Stimulated activated CD4-positive, alpha-beta T cell treated with anti-CD3 and anti-CD28 coated beads, Interleukin-12 subunit alpha, Interleukin-12 subunit beta, amount 100 ng/mL, for 24 hours (primary cell): Measurements from ENCODE around the gene DOCK7.
"Not testable (repeated sequence)": the region's sequence is repeated elsewhere in the genome, so short reads cannot be mapped to it uniquely, and the experiment has no call there.

ENCODE experiments used
- DNase-seq, 2 experiments: peaks; one replicate each; pipeline ENCODE4 v3.0.0-alpha.2; 2020; ENCODE audit warnings: low read depth in 2 of 2

DOCK7 gene

DNA sequence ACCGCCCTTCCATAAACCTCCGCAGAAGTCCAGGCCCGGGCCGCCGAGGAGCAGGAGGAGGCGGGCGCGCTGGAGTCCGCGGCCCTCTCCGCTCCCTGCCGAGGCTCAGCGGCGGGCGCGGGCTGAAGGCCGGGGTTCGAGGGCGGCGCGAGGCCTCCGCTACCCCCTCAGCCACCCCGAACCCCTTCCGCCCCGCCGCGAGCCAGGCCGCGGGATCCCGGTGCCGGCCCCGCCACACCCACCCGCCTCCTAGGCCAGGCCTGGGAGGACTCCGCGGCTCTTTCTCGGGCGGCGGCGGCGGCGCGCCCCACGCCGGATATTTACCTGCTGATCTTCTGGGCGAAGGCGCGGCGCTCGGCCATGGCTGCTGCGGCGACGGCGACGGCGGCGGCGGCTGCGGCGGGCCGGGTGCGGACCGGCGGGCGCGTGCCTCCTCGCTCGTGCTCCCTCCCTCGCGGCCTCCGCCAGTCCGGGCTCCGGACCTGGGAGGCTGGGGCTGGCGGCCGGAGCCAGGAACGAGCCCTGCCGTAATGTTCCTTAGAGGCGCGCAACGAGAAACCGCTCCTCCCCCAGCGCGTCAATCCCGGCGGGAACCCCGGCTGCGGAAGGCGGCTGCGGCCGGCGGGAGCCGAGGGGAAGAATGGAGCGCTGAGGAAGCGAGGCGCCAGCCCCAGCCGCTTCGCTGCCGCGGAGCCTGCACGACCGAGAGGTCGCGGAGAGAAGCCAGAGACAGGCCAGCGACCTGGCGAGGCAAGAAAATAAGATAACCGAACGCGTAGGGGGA, at the start of gene DOCK7:
Gene DOCK7 (minus strand): TSS at position 484 of the 784 bp plus-strand sequence. CDS start 122 bp downstream, at position 362.
- DNase-seq, result peak in 1 of 2 experiments; percentile 50

- no peak for DNase-seq
These were observed 47.4 kb upstream of the DOCK7 start for GRCh38 chr1:62735491-62736171.

GRCh38 chr1:62732331-62732730, 44.1 kb upstream of the DOCK7 start:
- no peak for DNase-seq

DNA sequence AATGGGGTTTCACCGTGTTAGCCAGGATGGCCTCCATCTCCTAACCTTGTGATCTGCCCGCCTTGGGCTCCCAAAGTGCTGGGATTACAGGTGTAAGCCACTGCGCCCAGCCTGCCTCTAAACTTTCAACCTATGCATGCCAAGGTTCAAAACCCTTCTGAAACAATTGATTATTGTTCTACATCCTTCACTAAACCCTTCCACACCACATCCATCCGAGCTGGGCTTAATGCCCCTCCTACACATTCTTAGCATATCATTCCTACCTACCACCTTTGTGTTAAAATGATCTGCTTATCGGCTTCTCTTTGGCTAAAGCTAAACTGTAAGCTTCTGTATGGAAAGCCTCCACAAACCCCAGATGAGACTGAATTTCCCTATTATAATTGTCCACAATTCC, 40.8 kb upstream of the DOCK7 start:
- no peak for DNase-seq

DNA sequence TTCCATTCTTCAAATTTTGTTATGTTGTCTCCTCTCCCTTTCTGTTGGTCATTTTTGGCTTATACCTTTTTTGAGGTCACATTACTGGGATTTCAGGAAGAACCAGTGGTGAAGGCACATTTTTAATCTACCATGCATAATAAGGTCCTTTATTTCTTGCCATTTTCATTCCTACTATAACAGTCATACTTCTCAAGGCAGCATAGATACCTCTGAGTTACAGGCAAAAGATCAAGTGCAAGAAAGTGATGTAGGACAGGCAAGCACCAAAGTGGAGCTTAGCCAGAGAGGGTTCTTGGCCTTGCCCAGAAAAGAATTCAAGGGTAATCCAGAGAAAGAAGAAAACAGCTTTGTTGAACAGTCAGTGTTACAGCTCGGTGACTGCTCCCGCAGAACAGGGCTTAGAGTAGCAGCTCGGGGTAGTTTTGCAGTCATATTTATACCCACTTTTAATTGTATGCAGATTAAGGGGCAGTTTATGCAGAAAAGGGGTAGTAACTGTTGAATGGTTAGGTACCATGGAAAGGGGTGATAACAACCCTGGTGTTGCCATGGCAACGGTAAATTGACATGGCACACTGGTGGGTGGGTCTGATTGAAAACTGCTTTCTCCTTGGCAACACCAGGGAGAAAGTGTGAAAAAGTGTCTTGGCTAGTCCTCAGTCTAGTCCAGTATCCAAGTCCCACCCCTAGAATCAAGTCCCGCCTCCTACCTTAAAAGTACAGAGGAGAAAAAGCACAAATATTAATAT, 39.6 kb upstream of the DOCK7 start:
- no peak for DNase-seq

DNA sequence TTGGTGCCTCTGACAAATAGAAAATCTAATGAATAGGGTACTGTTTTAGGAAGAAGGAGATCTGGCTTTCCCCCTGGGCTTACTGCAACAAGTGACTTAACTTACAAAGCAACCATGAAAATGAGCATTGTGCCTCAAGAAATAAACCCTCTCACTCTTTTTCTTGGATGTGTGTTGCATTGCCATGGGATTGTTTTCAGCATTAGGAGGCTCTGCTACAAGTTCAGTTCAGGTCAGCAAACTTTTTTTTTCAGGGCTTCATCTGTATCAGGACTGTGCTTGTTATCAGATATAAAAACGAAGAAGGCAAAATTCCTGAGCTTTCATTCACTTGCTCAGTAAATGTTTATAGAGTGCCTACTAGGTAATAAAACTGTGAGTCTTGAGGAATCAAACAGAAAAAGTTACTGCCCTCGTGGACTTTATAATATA, 37.8 kb upstream of the DOCK7 start:
- DNase-seq, result no peak

GRCh38 chr1:62725255-62725654, 37.1 kb upstream of the DOCK7 start:
- no peak for DNase-seq

- DNase-seq, result no peak
These were observed 36.2 kb upstream of the DOCK7 start for GRCh38 chr1:62724430-62724829.

DNA sequence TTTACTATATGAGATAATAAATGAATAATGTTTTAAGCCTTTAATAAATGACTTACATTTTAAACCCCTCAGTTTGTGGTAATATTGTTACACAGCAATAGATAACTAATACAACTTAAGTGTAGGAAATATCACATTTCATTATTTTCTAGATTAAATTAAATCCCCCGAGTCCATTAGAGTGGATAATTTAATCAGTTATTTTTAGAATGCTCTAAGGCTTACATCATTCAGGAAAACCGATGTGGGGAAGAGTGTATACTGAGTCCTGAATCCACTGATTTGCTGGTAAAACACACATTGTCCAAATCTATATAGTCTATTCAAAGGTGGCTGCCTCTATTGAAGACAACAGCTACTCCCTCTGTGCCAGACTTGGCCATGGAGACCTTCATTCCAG, 35.7 kb upstream of the DOCK7 start:
- DNase-seq, result no peak

DNA sequence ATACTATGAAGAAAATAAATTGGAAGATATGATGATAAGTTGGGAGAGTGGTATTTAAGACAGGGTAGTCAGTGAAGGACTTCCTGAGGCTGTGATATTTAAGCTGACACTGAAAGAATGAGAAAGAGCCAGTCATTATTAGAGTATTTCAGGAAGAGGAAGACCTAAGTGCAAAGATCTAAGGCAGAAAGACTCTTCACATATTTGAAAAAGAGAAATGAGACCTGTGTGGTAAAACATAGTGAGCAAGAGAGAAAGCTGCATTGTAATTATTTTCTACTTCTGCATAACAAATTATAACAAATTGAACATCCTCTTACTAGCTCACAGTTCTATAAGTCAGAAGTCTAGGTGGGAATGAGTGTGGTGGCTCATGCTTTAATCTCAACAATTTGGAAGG, 34.6 kb upstream of the DOCK7 start:
- DNase-seq, result no peak

GRCh38 chr1:62720946-62721554, 32.9 kb upstream of the DOCK7 start:
- DNase-seq, result no peak

DNA sequence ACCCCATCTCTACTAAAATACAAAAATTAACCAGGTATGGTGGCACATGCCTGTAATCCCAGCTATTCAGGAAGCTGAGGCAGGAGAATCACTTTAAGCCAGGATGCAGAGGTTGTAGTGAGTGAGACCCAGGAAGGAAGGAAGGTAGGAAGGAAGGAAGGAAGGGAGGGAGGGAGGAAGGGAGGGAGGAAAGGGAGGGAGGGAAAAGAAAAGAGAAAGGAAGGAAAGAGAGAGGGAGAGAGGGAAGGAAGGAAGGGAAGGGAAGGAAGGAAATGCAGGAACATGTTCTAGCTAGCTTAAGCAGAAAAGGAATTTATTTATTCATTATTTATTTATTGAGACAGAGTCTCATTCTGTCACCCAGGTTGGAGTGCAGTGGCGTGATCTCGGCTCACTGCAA, 30.2 kb upstream of the DOCK7 start:
- not testable (repeated sequence) for DNase-seq

DNA sequence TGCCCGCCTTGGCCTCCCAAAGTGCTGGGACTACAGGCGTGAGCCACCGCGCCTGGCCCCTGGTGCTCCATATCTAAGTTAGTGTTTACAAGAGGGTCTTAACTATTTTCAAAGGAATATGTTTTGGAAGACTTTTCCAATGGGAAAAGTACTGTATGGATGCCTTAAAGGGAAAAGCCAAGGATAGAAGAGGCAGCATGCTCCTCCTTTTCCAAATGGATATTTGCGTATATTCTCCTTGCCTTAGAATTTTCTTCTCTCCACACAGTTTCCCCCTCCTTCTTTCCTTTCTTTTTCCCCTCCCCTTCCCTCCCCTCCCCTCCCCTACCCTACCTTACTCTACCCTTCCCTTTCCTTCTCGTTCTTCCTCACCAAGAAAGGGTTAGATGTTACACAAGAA, 29.3 kb upstream of the DOCK7 start:
- DNase-seq, result no peak

DNA sequence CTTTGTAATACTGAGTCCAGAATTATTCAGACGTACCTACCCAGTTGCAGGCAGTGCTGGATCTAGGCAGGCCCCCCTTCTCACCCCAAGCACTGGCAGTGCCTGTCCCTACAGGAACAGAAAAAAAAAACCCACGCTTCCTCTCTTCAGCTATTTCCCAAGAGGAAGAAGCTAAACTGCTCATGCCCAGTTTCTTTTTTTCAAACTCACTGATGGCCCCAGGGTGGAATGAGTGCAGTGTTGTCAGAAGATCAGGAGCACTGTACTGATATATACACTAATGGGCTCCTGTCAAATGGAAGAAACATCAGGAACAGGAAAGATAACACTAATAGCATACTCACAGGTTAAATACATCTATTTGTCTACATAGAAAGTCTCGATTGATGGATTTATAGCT, 28.2 kb upstream of the DOCK7 start:
- DNase-seq, result no peak

DNA sequence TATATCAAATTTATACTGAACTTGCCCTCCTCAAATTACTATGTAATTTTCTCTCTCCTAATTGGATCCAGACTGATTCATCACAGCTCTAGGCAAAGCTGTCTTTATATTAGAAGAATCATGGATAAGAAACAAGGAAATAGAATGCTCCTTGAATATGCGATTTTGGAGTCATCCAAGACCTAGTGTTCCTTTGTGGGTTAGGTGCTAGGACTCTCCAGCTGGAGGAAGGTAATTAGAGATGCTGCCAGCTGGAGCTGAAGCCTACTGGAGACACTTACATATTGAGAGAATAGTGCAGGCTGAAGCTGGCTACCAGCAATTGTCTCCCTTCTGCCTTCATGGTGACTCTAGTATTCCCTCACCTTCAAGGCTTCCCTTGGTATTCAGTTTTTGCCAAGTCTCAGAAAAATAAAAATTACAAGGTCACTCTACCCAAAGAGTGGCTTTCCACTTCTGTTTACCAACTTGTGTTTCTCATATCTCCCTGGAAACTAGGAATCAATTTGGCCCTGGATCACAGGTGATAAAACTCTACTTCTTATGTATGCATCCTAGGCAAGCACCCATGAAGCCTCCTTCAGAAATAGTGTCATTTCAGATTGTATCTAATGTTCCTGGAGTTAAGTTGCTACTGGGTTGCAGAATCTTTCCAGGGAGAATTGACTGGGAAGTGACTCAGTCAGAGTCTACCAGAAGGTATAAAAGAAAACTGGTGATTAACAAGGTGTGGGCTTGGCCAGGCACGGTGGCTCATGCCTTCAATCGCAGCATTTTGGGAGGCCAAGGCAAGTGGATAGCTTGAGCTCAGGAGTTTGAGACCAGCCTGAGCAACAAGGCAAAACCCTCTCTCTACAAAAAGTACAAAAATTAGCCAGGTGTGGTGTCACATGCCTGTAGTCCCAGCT, 24.4 kb upstream of the DOCK7 start:
- no peak for DNase-seq

DNA sequence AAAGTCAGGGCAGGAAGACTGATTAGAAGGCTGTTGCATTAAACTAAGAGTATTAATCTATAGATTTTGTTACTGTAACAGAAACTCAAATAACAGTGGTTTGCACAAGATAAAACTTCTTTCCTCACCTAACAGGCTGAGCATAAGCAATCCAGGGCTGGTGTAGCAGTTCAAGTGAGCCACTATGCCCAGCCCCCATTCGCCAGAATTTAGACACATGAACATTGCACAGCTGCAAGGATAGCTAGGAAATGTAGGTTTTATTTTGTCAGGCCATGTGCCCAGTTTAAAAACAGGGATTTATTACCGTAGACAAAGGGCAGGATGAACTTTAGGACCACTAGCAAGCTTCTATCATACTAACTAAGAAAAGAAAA, 19.5 kb upstream of the DOCK7 start:
- no peak for DNase-seq

DNA sequence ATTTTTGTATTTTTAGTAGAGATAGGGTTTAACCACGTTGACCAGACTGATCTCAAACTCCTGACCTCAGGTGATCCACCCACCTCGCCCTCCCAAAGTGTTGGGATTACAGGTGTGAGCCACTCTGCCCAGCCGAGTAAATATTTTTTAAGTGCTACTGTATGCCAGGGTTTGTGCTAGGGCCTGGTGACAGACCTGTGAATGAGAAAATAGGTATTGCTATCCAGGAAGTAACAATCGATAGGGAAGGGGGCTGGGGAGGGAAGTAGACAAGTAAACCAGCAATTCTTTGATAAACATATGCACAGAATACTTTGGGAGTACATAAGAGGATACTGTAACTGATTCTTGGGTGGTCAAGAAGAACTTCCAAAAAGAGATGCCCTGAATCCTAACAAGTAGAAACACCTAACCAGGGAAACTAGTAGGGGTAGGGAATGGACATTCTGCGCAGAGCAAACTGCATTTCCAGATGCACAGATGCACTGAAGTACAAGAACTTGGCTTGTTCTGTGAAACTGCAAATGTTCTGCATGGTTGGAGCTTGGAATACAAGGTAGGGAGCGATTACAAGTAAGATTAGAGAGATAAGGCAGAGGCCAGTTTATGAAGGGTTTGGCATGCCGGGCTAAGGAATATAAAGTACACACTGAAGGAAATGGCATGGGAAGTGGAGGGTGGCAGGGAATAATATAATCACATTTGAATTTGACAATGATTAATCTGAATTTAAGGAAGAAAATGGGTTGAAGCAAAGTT, 19.0 kb upstream of the DOCK7 start:
- no peak for DNase-seq

GRCh38 chr1:62698161-62698560, 10.0 kb upstream of the DOCK7 start:
- DNase-seq, result not testable (repeated sequence)

DNA sequence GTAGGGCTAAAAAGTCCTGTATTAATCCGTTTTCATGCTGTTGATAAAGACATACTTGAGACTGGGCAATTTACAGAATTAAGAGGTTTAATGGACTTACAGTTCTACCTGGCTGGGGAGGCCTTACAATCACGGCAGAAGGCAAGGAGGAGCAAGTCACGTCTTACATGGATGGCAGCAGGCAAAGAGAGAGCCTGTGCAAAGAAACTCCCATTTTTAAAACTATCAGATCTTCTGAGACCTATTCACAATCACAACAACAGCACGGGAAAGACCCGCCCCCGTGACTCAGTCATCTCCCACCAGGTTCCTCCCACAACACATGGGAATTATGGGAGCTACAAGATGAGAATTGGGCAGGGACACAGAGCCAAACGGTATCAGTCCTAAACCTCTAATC, 6.3 kb upstream of the DOCK7 start:
- DNase-seq, result not testable (repeated sequence)

GRCh38 chr1:62693123-62693522, 4.9 kb upstream of the DOCK7 start:
- no peak for DNase-seq
